B cell (primary cell): ENCODE results near the gene DISP3. TPM values are rescaled to one million over a fixed set of nuclear protein-coding genes. Genes with fewer than 3 reads are reported as not detected.

Experiments
- ATAC-seq: fragments of 200-7000 bp; cut with Tn5 transposase; one replicate; pipeline ENCODE4 v1.10.0; 2021; ENCODE audit warnings: low read depth, mild to moderate bottlenecking, moderate number of reproducible peaks, moderate library complexity
- CTCF ChIA-PET: fragments of 350-600 bp; sonication (Branson Sonifier 250); formaldehyde crosslinking; loops from one replicate; lab custom pipeline; 2021; ENCODE audit warnings: antibody characterized with exemption, inconsistent platforms; lab: Charles Lee
- POLR2A ChIA-PET: fragments of 350-600 bp; sonication (Branson Sonifier 250); formaldehyde crosslinking; loops from one replicate; lab custom pipeline; 2021; ENCODE audit warnings: antibody characterized with exemption; lab: Charles Lee
- DNase-seq: peaks from one replicate; pipeline ENCODE4 v3.0.0; 2013
- H2AFZ ChIP-seq: 2 replicates; pipeline ENCODE4 v1.6.1; 2012; ENCODE audit warnings: mild to moderate bottlenecking, low read depth, low read length; ENCODE audit not compliant: insufficient read depth, poor library complexity, severe bottlenecking
- H3K27ac ChIP-seq, 2 donors: 1 replicate in 1 of 2; 2 replicates in 1 of 2; pipeline ENCODE4 v1.5.1; 2012 to 2013; ENCODE audit warnings: low read length in 2 of 2, mild to moderate bottlenecking in 2 of 2, moderate library complexity in 1 of 2
- H3K27me3 ChIP-seq, 4 experiments: fragments of 200-600 bp in 1 of 4; sonication (generic) in 1 of 4; replicated peaks in 1 of 4; 1 replicate in 2 of 4; 2 replicates in 2 of 4; pipeline versions ENCODE4 v1.6.1 to v1.7.0; 2013 to 2016; ENCODE audit warnings: low read length in 3 of 4, mild to moderate bottlenecking in 2 of 4, mixed read lengths in 1 of 4, moderate library complexity in 1 of 4; ENCODE audit not compliant: insufficient read depth in 4 of 4, control insufficient read depth in 3 of 4; ENCODE audit errors: control extremely low read depth in 1 of 4
- H3K36me3 ChIP-seq, 2 experiments: replicated peaks in 1 of 2; 1 replicate in 1 of 2; 2 replicates in 1 of 2; pipeline versions ENCODE4 v1.6.1 to v1.7.1; 2013; ENCODE audit warnings: low read length in 1 of 2; ENCODE audit not compliant: insufficient read depth in 2 of 2, control insufficient read depth in 1 of 2; ENCODE audit errors: control extremely low read depth in 1 of 2, extremely low read depth in 1 of 2
- H3K4me1 ChIP-seq, 2 donors: fragments of 200-600 bp in 1 of 2; sonication (generic) in 1 of 2; 1 replicate in 1 of 2; 2 replicates in 1 of 2; pipeline versions ENCODE4 v1.5.1 to v1.6.1; 2013 to 2017; ENCODE audit warnings: low read length in 2 of 2; ENCODE audit not compliant: control insufficient read depth in 2 of 2, insufficient read depth in 2 of 2
- H3K4me2 ChIP-seq: replicated peaks from 2 replicates; pipeline ENCODE3; 2012; ENCODE audit warnings: mild to moderate bottlenecking, low read depth, low read length; ENCODE audit not compliant: poor library complexity, severe bottlenecking
- H3K4me3 ChIP-seq, 5 experiments: fragments of 200-600 bp in 1 of 5; sonication (generic) in 1 of 5; 1 replicate in 3 of 5; 2 replicates in 2 of 5; pipeline versions ENCODE4 v1.5.1 to v1.7.0; 2011 to 2016; ENCODE audit warnings: low read length in 4 of 5, mild to moderate bottlenecking in 4 of 5, low read depth in 2 of 5, control low read depth in 1 of 5, moderate library complexity in 1 of 5; ENCODE audit not compliant: insufficient read depth in 1 of 5; ENCODE audit errors: control extremely low read depth in 1 of 5, extremely low read depth in 1 of 5
- H3K79me2 ChIP-seq: fragments of 200-600 bp; sonication (generic); one replicate; pipeline ENCODE4 v1.6.0; 2016; ENCODE audit warnings: low read length; ENCODE audit not compliant: control insufficient read depth, insufficient read depth
- H3K9ac ChIP-seq: fragments of 200-600 bp; sonication (generic); 2 replicates; pipeline ENCODE4 v1.6.1; 2017; ENCODE audit warnings: mild to moderate bottlenecking, low read length, moderate library complexity
- H3K9me3 ChIP-seq, 3 donors: one replicate each; pipeline versions ENCODE4 v1.6.1 to v1.7.1; 2013; ENCODE audit warnings: low read length in 2 of 3; ENCODE audit not compliant: control insufficient read depth in 2 of 3, insufficient read depth in 1 of 3; ENCODE audit errors: control extremely low read depth in 1 of 3
- H4K20me1 ChIP-seq: 2 replicates; pipeline ENCODE4 v1.6.0; 2012; ENCODE audit warnings: mild to moderate bottlenecking, low read length; ENCODE audit not compliant: insufficient read depth, control insufficient read depth, poor library complexity, severe bottlenecking
- H3K27ac Mint-ChIP-seq: one replicate; pipeline ENCODE4 v1.8.0; 2021; ENCODE audit warnings: mixed read lengths
- H3K27me3 Mint-ChIP-seq: one replicate; pipeline ENCODE4 v1.8.0; 2021; ENCODE audit warnings: mixed read lengths
- H3K4me1 Mint-ChIP-seq: one replicate; pipeline ENCODE4 v1.8.0; 2021; ENCODE audit warnings: mixed read lengths
- H3K4me3 Mint-ChIP-seq: one replicate; pipeline ENCODE4 v1.8.0; 2021; ENCODE audit warnings: mixed read lengths
- H3K9me3 Mint-ChIP-seq: one replicate; pipeline ENCODE4 v1.8.0; 2022; ENCODE audit warnings: mixed read lengths; ENCODE audit not compliant: insufficient read depth
- CTCF ChIP-seq: fragments of 200-600 bp; IDR thresholded peaks from one replicate; pipeline ENCODE4 v1.8.0; 2022; ENCODE audit warnings: antibody characterized with exemption, mild to moderate bottlenecking
- EZH2 ChIP-seq: IDR thresholded peaks from 2 replicates; pipeline ENCODE4 v1.6.1; 2012; ENCODE audit warnings: borderline replicate concordance, low read depth, mild to moderate bottlenecking, moderate library complexity, low read length; ENCODE audit not compliant: insufficient read depth, poor library complexity, severe bottlenecking
- WGBS: methylation state at CpG from one replicate; pipeline ENCODE4 v1.1.5; 2013; ENCODE audit warnings: missing lambda C conversion rate; ENCODE audit not compliant: insufficient coverage; 5-methylcytosine and 5-hydroxymethylcytosine counted together
- intact Hi-C: fragments of 100-400 bp; cut with micrococcal nuclease; formaldehyde crosslinking; loops from one replicate; pipeline ENCODE4 v1.10.0; 2022
- polyA plus RNA-seq: library from polyadenylated mRNA; depleted of rRNA; stranded (reverse); fragments of >200 nt; gene quantifications from 2 replicates; pipeline ENCODE4 v1.2.3, GENCODE V29; 2012
- total RNA-seq, 2 donors: library from RNA; stranded (reverse); fragments of 120-200 nt in 1 of 2; gene quantifications; 1 replicate in 1 of 2; 2 replicates in 1 of 2; pipeline versions ENCODE4 v1.2.3 to v1.2.4, GENCODE V29; 2013 to 2022

DISP3 gene
- total and polyA plus RNA-seq, 2 donors (not counting 1 experiment from before 2014, with no cell fraction given), result 0.25 to 1.6 TPM

- no peaks in the 10 kb centered on the region for H3K79me2 ChIP-seq
Measured at GRCh38 chr1:11472741-11473140, 6.2 kb upstream of the DISP3 start.

More at GRCh38 chr1:11472741-11473140, 6.2 kb upstream of the DISP3 start:
- Mint-ChIP-seq H3K9me3 (no peaks in the 10 kb centered on the region), H3K27me3 (peaks cover 60% of the 10 kb centered on the region), H3K27ac (no peak overlapping the region), H3K4me3 (no peak overlapping the region), H3K4me1 (no peaks in the 10 kb centered on the region)
- CTCF ChIA-PET, result no interaction called here
- POLR2A ChIA-PET, result no interaction called here
- ATAC-seq (no peak), DNase-seq (no peak)
- Histone ChIP-seq H3K36me3 (no peaks in the 10 kb centered on the region), H2AFZ (no peak overlapping the region), H3K9me3 (no peaks in the 10 kb centered on the region), H3K27me3 (peaks cover 0 to 11% (median 2%) of the 10 kb centered on the region in 4 experiments), H3K9ac (no peak overlapping the region), H3K27ac (no peak overlapping the region), H3K4me1 (no peaks in the 10 kb centered on the region), H3K4me3 (no peak overlapping the region), H3K4me2 (no peak overlapping the region), H4K20me1 (no peaks in the 10 kb centered on the region)
- intact Hi-C loops, result loop anchor here (10.0 kb wide), 1 partner anchor 172 kb away; no protein-coding TSS in a partner anchor
- 63% methylated on average over 3 of the region's 3 CpGs for WGBS
- TF ChIP-seq CTCF, result no peak
- no peak for TF ChIP-seq EZH2
